NCI-H2081 (cell line): ENCODE data around the gene PDE6B.
"Not testable (repeated sequence)": the region's sequence is repeated elsewhere in the genome, so short reads cannot be mapped to it uniquely, and the experiment has no call there.

Source experiments
- DNase-seq, 2 experiments: peaks; one replicate each; lab custom pipeline; 2025; lab: John Stamatoyannopoulos, UW

The PDE6B gene

DNA sequence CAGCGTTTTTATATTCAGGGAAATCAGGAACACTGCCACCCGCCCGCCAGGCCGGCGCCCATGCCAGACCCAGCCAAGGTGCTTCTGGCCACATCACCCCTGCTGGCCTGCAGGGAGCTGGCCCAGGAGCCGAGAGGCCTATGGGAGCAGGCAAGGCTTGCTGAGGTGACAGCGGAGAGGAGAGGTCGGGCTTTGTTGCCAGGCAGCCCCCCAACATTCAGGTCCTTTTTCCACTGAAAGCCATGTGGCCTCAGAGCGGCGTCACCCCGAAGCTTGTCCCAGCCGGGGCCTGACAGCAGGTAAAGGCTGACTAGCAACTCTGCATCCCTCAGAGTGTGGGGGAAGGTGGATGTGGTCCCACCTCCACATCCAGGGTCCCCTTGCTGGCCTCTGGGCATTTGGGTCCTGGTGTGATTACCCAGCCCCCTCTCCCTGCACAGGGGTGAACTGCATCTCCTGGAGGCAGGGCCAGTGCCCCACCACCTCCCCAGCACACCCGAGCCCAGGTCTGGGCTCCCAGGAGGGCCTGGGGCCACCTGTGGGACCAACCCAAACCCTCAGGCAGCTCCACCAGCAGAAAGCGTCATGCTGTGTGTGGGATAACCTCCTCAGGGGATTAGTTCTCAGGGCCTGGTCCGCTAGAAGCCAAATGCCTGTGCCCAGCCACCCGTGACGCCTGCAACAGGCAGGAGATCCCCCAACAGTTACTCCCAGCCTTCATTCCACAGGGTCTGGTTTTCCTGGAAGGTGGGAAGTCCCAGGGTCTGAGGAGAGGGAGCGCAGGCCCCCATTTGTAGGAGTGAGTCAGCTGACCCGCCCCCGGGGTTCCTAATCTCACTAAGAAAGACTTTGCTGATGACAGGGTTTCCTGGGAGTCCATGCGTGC is at the start of gene PDE6B:
TSS of gene PDE6B (plus strand) at position 869 of the 886 bp plus-strand sequence. CDS start 54 bp downstream, outside the sequence.
- no peak for DNase-seq

DNA sequence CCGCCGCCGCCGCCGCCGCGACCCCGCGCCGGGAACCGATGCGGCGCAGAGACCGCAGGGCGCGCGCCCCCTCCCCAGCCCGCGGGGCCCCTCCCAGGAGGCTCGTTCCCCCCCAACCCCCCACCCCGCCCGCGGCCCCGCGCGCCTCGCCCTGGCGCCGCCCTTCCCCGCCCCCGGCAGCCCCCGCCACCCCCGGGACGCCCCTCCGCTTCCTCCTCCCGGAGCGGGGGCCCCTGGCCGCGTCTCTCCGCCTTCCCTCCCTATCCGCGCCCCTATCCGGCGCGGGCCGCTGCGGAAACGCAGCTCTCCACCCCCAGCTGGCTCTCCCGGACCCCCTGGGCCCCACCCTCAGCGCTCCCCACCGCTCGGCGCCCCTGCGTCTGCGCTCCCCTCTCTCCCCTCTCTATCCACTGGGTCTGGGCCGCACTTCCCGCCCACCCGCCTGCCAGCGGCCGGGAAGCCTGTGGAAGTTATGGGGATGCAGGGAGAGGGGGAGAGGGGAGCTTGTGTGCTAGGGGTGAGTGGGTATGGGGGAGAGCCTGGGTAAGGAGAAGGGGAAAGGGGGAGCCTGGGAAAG is 49.0 kb upstream of the PDE6B start, which contains the start of gene TMEM271:
TSS of gene TMEM271 (minus strand) at position 51 of the 577 bp plus-strand sequence. CDS start 233 bp downstream, outside the sequence.
- no peak for DNase-seq

DNA sequence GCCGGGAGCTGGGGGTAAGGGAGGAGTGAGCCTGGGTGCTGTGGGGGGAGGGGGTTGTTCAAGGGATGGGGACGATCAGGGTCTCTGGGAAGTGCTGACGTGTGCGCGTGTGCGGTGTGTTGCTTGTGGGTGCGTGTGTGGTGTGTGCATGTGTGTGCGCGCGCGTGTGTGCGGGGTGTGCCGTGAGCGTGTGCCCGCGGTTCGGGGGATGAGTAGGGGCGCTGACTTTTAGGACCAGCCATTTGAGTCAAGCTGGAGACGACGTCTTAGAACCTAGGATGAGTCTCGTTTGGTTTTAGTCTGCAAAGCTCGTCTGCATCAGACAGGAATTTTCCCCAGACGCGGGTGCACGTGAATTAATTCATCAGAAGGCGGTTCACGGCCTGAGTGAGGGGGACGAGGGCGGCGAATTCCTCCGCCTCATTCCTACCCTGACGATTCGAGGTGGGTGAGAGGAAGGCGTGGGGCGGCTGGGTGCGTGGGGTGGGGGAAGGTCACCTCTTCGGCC is 48.3 kb upstream of the PDE6B start:
- DNase-seq = no peak

DNA sequence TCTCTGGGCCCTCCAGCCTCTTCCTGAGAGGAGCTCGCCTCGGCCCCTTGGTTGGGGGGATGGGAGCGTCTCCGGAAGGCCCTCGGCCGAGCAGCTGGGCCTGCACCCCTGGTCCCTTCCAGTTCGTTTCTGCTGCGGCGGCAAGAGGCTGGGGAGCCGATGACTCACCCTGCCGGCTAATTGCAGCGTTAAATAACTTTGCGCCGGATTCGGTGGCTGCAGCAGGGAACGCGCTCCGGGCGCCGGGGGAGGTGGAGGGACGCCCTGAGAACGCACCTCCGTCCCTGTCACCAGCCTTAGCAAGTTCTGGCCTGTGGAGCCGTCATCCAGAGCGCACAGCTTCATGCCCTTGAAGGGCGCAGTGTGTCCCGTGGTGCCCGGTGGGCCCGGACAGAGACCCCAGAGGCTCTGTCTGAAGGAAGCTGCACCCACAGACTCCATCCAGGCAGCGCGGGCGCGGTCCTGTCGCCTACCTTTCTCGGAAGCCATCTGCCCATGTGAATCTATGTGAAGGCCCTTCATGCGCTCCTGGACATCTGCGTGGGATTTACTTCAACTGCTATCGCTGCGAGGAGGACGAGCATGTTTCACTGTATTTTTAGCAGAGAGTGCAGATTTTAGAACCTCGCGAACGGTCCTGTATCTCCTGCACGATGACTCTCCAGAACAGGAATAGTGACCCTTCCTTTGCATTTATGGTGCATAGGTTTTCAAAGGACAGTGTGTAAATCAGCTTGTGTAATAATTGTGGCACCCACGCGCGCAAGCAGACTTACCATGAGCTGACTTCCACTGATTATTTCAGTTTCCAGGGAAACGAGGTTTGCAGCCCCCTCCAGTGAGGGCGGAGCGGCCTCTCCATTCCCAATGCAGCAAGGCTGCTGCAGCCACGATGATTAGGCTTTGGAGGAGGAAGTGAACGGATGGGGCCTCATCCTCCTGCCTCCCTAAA is 47.6 kb upstream of the PDE6B start:
- DNase-seq = peak; percentile 16 to 40

DNA sequence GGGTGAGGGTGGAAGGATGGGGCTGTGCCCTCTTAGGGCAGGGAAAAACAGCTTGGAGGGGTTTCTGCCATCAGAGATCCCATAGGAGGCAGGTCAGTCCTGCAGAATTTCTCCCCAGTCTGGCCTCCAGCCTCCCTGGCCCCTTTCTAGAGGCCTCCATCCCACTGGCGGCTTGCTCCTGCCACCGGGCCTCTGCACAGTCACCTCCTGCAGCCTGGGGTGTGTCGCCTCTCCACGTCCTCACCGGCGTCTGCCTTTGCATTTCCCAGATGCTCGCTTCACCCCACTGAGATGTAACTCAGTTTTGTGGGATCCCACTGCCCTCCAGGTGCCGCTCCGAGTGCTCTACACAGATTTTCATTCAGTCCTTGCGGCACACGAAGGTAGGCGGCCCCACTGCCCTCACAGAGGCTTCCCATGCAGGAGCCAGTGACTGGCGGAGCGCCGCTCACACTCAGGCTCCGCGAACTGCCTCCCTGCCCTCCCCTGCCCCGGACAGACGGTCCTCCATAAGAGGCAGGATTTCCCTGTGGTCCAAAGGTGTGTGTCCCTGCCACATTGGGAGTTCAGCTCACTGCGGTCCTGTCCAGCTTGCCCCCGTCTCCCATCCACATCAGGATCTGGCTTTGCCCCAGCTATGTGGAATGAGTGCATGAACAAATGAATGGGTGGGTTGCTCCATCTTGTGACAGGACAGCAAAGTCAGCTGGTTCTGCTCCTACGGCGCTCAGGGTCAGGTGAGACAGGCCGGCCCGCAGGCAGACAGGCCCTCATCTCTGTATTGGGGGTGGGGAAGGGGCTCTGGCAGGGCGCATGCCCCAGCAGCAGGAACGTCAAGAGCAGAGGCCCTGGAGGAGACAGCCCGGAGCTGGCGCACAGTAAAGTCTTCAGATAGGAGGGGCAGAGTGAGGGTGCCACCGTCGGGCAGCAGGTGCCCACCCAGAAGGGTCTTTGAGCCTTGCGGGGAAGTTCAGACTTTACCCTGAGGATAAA is 46.6 kb upstream of the PDE6B start:
- no peak for DNase-seq

DNA sequence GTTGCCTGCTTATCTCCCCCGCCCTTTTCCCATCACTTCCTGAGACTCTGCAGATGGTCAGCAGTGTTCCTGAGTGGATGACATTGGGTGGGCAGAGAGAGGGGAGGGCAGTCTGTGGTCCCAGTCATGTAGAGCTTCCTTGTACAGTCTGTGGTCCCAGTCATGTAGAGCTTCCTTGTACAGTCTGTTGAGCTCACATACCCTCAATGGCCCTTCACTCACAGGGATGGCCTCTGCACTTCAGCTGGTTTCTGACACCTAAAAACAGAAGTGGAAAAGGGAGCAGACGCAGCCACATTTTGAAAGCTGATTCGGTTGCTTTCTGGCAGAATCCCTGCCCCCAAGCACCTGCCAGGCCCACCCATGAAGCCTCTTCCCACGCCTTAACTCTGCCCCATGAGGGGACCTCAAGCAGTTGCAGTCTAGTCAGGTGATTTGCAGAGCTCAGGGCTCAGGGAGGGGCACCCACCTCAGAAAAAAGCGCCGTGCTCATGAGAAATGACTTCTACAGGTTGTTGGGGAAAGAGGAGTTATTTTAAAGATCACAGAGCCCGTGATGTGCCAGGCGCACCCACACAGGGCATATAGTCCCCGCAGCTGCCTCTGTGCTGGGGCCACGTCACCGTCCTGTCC is 45.7 kb upstream of the PDE6B start:
- DNase-seq = no peak

DNA sequence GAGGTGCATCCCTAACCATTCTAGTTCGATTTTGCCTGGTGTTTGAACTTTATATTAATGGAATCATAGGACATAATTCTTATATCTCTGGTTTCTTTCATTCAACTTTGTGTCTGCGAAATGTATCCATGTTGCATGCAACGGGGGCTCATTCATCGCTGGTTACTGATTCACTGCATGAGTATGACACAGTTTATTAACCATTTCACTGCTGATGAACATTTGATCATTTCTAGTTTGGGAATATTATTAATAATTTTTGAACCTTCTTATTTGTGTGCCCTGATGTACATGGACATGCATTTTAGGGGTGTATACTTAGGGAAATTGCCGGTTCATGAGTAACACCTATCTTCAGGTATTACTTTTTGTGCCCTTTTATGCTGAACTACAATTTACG is 44.2 kb upstream of the PDE6B start:
- no peak for DNase-seq

DNA sequence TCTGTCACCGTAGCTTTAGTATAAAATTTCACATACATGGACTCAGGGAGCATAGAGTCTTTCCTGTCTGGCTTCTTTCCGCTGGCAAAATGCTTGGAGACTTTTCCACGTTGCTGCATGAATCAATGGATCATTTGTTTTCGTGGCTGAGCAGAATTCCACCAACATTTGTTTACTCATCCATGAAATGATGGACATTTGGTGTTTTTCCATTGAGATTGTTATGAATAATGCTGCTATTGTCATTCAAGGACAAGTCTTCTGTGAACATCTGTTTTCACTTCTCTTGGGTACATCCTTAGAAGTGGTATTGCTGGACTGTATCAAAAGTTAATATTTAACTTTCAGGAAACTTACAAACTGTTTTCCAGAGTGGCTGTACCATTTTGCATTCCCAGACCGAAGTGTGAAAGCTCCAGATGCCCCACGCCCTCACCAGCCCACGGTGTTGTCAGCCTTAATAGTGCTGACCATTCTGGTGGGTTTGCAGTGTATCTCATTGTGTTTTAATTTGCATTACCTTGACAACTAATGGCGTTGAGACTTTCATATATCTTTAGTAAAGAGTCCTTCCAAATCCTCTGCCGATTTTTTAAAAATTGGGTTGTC is 43.5 kb upstream of the PDE6B start:
- DNase-seq = no peak

DNA sequence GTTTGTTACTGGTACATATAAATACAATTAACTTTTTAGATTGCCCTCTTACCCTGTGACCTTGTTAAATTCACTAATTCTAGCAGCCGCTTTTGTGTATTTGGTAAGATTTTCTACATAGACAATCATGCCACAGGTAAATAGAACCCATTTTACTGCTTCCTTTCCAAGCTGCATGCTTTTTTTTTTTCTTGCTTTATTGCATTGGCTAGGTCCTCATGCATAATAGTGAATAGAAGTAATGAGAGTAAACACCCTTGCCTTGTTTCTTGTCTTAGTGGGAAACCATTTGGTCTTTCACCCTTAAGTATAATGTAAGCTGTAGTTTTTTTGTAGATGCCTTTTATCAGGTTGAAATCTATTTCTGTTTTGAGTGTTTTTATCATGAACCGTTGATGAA is 41.6 kb upstream of the PDE6B start:
- DNase-seq = no peak

DNA sequence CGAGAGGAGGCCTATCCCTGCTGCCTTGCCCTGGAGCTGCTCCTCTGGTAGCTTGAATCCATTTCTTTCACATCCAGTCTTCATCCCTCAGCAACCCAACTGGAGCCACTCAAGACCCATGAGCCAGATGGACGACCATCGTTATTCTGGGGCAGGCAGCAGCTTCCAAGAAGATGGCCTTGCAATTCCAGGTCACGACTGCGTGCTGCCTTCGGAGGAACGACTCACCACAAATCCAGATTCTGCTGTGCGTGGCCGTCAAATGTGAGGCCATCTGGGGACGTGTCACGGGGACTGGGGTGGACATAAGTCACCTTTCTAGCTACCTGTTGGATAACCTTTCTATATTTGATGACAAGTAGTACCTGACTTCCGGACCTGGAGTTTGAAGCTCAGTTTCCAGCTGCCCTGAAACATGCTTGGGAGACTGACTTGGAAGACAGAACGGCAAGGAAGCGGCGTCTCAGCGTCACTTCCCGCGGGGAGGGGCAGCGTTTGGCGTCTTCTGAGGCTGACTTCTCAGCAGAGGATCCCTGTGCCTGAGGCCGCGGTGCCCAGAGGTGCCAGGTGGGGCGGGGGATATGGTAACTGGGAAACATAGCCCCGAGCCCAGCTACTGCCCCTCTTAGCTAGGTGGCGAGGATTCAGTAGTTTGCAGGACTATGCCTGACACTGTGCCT is 37.6 kb upstream of the PDE6B start:
- no peak for DNase-seq

DNA sequence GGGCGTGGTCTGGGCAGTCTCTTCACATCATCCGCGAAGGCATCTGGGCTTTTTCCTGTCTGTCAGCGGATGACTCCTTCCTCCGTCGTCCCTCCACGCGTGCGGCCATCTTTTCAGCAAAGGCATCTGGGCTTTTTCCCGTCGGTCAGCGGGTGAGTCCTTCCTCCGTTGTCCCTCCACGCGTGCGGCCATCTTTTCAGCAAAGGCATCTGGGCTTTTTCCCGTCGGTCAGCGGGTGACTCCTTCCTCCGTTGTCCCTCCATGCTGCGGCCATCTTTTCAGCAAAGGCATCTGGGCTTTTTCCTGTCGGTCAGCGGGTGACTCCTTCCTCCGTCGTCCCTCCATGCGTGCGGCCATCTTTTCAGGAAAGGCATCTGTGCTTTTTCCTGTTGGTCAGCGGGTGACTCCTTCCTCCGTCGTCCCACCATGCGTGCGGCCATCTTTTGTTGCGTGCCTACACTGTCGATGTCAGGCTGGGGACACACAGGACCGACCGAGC is 37.0 kb upstream of the PDE6B start:
- no peak for DNase-seq

DNA sequence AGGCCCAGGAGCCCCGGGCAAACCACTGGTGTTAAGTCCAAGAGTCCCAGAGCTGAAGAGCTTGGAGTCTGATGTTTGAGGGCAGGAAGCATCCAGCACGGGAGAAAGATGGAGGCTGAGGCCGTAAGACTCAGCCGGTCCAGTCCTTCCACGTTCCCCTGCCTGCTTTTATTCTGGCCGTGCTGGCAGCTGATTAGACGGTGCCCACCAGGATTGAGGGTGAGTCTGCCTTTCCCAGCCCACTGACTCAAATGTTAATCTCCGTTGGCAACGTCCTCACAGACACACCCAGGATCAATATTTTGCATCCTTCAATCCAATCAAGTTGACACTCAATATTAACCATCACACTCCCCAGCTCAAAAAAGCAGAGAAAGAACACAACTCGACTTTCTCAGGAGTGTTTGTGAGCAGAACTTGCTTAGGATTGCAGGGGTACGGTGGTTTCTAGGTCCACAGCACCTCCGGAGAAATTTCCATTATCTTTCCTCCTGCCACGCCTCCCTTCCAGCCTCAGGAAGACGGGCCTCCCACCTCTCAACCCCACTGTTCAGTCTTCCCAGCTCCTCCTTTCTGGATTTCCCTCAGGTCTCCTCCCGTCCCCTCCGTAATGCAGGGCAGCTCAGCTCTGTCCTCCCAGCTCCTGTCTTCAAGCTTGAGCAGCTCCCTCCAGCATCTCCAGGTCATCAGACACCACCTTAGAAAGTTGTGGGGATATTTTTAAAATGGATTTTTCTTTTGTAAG is 36.0 kb upstream of the PDE6B start:
- no peak for DNase-seq

DNA sequence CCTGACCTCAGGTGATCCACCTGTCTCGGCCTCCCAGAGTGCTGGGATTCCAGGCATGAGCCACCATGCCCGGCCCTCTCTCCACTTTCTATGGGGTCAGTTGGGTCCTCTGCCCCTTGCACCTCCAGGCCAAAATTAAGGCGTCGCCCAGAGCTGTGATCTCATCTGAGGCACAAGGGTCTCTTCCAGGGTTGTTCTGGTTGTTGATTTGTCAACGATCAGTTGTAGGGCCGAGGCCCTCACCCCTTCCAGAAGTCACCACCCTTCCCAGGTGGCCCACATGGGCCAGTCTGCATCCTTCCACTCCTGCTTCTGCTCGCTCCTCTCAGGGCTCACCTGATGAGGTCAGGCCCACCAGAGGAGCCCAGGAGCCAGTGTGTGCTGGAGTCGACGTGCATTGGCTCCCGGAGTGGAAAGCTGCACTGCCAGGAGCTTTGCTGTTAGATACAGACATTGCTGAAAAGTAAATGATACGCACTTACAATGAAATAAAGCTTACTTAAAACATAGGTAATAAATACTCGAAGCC is 35.0 kb upstream of the PDE6B start:
- no peak for DNase-seq

DNA sequence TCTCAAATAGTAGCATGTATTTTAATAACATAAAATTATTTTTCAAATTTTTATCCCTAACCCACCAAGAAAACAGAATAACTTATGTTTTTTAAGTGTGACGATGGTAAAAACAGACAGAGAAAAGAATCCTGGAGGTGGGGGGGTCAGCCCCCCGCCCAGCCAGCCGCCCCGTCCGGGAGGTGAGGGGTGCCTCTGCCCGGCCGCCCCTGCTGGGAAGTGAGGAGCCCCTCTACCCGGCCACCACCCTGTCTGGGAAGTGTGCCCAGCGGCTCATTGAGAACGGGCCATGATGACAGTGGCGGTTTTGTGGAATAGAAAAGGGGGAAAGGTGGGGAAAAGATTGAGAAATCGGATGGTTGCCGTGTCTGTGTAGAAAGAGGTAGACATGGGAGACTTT is 33.2 kb upstream of the PDE6B start:
- DNase-seq = not testable (repeated sequence)

DNA sequence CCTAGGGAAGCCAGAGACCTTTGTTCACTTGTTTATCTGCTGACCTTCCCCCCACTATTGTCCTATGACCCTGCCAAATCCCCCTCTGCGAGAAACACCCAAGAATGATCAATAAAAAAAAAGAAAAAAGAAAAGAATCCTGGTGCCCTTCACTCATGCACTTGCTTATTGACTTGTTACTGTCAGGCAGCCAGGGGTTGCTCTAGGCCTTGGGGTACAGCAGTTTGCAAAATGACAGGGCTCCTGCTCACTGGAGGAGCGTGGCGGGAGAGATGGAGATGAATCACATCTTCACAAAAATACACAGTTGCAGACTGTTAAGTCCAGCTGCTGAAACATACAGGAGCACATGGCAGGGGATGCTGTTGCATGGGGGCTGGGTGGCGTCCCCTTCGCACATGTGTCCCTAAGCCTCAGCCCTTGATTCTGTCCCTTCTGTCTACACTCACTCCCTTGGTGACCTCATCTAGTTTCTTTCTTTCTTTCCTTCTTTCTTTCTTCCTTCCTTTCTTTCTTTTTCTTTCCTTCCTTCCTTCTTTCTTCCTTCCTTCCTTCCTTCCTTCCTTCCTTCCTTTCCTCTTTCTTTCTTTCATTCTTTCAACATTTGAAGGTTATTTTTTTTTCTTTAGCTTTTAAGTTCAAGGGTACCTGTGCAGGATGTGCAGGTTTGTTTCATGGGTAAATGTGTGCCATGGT is 32.4 kb upstream of the PDE6B start:
- no peak for DNase-seq

DNA sequence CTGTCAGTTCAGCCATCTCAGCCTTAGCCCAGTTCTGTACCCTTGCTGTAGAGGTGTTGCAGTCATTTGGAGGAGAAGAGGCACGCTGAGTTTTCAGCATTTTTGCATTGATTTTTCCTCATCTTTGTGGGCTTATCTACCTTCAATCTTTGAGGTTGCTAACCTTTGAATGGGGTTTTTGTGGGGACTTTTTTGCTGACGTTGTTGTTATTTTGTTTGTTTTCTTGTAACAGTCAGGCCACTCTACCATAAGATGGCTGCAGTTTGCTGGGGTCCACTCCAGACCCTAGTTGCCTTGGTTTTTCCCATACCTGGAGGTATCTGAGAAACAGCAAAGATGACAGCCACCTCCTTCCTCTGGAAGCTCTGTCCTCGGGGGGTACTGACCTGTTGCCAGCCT is 26.4 kb upstream of the PDE6B start:
- DNase-seq = no peak

DNA sequence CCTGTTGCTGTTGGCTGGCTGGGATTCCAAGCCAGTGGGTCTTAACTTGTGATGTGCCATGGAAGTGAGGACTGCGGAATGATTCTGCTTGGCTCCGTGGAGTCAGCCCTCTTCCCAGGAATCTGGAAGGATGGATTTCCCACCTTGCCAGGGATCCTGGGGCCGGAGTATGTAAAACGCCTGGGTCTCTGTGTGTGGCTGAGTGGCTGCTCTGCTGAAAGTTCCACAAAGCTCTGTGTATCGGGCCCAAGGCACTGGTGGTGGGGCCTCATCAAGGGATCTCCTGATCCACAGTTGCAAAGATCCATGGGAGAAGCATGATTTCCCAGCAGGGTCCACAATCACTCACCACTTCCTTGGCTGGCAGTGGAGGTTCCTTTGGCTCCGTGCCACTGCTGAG is 25.2 kb upstream of the PDE6B start:
- DNase-seq = no peak
